Measurements from ENCODE around the gene CYFIP1. TPM values are rescaled to one million over a fixed set of nuclear protein-coding genes. Genes with fewer than 3 reads are reported as not detected.

CYFIP1 gene
- total RNA-seq, 2 donors from 2014 or later: 134 to 139 TPM

DNA sequence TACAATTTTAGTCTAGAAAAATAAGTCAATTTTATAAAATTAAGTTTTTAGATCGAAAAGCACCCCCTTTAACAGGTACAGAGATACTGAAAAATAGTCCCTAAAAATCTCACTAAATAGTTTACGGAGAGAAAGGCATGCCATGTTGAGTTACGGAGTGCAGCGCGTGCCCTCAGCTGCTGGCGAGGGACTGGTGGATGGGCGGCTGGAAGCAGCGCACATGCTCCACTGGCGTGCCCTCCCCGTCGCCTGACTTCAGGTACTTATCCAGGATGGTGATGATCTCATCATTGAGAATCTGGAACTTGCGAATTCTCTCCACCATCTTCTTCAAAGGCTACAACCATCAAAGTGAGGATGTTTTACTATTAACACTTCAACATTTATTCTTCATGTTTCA is 110.3 kb downstream of the CYFIP1 start:
- TF ChIP-seq, protein P1, sequence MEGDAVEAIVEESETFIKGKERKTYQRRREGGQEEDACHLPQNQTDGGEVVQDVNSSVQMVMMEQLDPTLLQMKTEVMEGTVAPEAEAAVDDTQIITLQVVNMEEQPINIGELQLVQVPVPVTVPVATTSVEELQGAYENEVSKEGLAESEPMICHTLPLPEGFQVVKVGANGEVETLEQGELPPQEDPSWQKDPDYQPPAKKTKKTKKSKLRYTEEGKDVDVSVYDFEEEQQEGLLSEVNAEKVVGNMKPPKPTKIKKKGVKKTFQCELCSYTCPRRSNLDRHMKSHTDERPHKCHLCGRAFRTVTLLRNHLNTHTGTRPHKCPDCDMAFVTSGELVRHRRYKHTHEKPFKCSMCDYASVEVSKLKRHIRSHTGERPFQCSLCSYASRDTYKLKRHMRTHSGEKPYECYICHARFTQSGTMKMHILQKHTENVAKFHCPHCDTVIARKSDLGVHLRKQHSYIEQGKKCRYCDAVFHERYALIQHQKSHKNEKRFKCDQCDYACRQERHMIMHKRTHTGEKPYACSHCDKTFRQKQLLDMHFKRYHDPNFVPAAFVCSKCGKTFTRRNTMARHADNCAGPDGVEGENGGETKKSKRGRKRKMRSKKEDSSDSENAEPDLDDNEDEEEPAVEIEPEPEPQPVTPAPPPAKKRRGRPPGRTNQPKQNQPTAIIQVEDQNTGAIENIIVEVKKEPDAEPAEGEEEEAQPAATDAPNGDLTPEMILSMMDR (conservative IDR thresholded peaks at IDR 0.05): no peak
- H3K4me3 ChIP-seq (ENCODE audit: low read length): no peak overlapping the region
- no peaks in the 10 kb centered on the region for H3K9me3 Mint-ChIP-seq
- H3K4me1 ChIP-seq (ENCODE audit: control insufficient read depth, insufficient read depth, low read length): no peaks in the 10 kb centered on the region
- H3K4me3 Mint-ChIP-seq: no peak overlapping the region
- no peaks in the 10 kb centered on the region for H3K27me3 Mint-ChIP-seq (ENCODE audit: insufficient read depth)
- H3K27ac Mint-ChIP-seq: no peak overlapping the region
- peaks cover 95% of the 10 kb centered on the region for H3K36me3 ChIP-seq (ENCODE audit: control insufficient read depth, insufficient read depth, low read length)
- H3K27me3 ChIP-seq (ENCODE audit: control insufficient read depth, insufficient read depth, low read length, poor library complexity, severe bottlenecking): no peaks in the 10 kb centered on the region
- H3K27ac ChIP-seq (ENCODE audit: low read depth, low read length): no peak overlapping the region
- peaks cover 4% of the 10 kb centered on the region for H3K4me1 Mint-ChIP-seq
- peaks cover 5% of the 10 kb centered on the region for H3K9me3 ChIP-seq (ENCODE audit: control insufficient read depth, low read length)
- no peak overlapping the region for H3K9ac ChIP-seq (ENCODE audit: extremely low read depth, low read length, poor library complexity, severe bottlenecking)
- no peak for DNase-seq
- WGBS, 2 experiments (ENCODE audit: insufficient coverage in 1 of 2, insufficient read length in 1 of 2): 97 to 98% methylated on average over 9 to 12 of the region's 12 CpGs
- H3K36me3 Mint-ChIP-seq (ENCODE audit: low read depth): peaks cover 88% of the 10 kb centered on the region

DNA sequence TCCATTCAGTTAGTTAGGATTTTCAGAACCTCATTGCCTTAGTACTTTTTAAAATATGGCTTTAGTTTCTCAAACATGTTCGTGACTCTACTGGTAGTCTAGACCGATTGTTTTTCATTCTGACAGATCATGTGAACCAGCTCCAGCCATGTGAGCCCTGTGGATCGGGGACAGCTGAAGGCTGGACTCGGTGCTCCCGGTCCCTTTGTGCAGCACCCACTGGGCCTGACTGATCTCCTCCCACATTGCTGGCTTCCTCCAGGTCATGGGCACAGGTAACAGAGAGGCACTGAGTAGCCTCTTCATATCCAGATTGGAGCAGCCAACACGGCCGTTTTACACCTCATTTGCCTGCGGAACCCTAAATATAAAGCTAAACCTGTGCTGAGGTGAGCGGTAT is 111.2 kb downstream of the CYFIP1 start:
- Histone ChIP-seq H3K9ac (ENCODE audit: extremely low read depth, low read length, poor library complexity, severe bottlenecking) (no peak overlapping the region), H3K36me3 (ENCODE audit: control insufficient read depth, insufficient read depth, low read length) (peaks cover 94% of the 10 kb centered on the region), H3K27ac (ENCODE audit: low read depth, low read length) (no peak overlapping the region), H3K27me3 (ENCODE audit: control insufficient read depth, insufficient read depth, low read length, poor library complexity, severe bottlenecking) (no peaks in the 10 kb centered on the region), H3K4me1 (ENCODE audit: control insufficient read depth, insufficient read depth, low read length) (no peaks in the 10 kb centered on the region), H3K4me3 (ENCODE audit: low read length) (no peak overlapping the region), H3K9me3 (ENCODE audit: control insufficient read depth, low read length) (peaks cover 11% of the 10 kb centered on the region)
- Mint-ChIP-seq H3K36me3 (ENCODE audit: low read depth) (peaks cover 92% of the 10 kb centered on the region), H3K9me3 (no peaks in the 10 kb centered on the region), H3K4me1 (peaks cover 4% of the 10 kb centered on the region), H3K27me3 (ENCODE audit: insufficient read depth) (no peaks in the 10 kb centered on the region), H3K27ac (no peak overlapping the region), H3K4me3 (no peak overlapping the region)
- TF ChIP-seq, protein P1 (conservative IDR thresholded peaks at IDR 0.05): no peak
- 92 to 99% methylated on average over 8 to 9 of the region's 9 CpGs for WGBS, 2 experiments (ENCODE audit: insufficient coverage in 1 of 2, insufficient read length in 1 of 2)
- no peak for DNase-seq

DNA sequence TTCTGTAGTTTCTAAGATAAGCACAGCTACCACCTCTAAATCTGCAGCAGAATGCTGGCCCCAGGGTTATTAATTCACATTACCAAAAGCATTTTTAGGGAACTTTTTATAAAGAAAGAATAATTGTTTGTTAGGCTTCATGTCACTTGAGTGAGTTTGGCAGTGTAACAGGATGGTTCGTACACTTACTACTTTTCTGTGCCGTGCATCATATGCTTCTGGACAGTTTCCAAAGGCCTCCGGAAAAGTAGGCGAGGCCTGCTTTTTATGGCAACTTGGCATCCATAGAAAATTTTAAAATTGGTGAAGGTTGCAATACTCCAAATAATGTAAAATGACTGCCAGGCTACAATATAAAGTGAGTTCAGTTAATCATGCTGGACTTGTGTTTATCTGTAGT is 111.7 kb downstream of the CYFIP1 start:
- Mint-ChIP-seq H3K36me3 (ENCODE audit: low read depth) (peaks cover 93% of the 10 kb centered on the region), H3K9me3 (no peaks in the 10 kb centered on the region), H3K4me1 (peaks cover 2% of the 10 kb centered on the region), H3K27me3 (ENCODE audit: insufficient read depth) (no peaks in the 10 kb centered on the region), H3K4me3 (no peak overlapping the region), H3K27ac (no peak overlapping the region)
- DNase-seq: no peak
- WGBS, 2 experiments (ENCODE audit: insufficient coverage in 1 of 2, insufficient read length in 1 of 2): 81 to 82% methylated on average over 4 of the region's 4 CpGs
- TF ChIP-seq, protein P1 (conservative IDR thresholded peaks at IDR 0.05): no peak
- Histone ChIP-seq H3K27ac (ENCODE audit: low read depth, low read length) (no peak overlapping the region), H3K36me3 (ENCODE audit: control insufficient read depth, insufficient read depth, low read length) (peaks cover 94% of the 10 kb centered on the region), H3K27me3 (ENCODE audit: control insufficient read depth, insufficient read depth, low read length, poor library complexity, severe bottlenecking) (no peaks in the 10 kb centered on the region), H3K4me1 (ENCODE audit: control insufficient read depth, insufficient read depth, low read length) (no peaks in the 10 kb centered on the region), H3K4me3 (ENCODE audit: low read length) (no peak overlapping the region), H3K9ac (ENCODE audit: extremely low read depth, low read length, poor library complexity, severe bottlenecking) (no peak overlapping the region), H3K9me3 (ENCODE audit: control insufficient read depth, low read length) (peaks cover 11% of the 10 kb centered on the region)
